ENCODE results near the gene UIMC1.

DNA sequence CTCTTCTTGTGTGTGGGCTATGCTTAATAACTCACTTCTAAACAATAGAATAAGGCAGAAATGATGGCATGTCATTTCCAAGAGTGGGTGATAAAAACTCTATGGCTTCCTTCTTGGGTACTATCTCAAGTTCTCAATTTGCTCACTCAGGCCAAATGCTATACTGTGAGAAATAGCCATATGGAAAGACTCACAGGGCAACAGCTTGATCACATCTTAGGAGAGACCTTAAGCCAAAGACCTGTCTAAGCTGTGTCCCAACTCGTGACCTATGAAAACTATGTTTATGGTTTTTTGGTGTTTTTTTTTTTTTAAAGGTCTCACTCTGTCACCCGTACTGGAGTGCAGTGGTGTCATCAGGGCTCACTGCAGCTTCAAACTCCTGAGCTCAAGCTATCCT is 2.1 kb upstream of the UIMC1 start:
- TF ChIP-seq, protein P1, sequence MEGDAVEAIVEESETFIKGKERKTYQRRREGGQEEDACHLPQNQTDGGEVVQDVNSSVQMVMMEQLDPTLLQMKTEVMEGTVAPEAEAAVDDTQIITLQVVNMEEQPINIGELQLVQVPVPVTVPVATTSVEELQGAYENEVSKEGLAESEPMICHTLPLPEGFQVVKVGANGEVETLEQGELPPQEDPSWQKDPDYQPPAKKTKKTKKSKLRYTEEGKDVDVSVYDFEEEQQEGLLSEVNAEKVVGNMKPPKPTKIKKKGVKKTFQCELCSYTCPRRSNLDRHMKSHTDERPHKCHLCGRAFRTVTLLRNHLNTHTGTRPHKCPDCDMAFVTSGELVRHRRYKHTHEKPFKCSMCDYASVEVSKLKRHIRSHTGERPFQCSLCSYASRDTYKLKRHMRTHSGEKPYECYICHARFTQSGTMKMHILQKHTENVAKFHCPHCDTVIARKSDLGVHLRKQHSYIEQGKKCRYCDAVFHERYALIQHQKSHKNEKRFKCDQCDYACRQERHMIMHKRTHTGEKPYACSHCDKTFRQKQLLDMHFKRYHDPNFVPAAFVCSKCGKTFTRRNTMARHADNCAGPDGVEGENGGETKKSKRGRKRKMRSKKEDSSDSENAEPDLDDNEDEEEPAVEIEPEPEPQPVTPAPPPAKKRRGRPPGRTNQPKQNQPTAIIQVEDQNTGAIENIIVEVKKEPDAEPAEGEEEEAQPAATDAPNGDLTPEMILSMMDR (conservative IDR thresholded peaks at IDR 0.05): no peak
- TF ChIP-seq ZFX (IDR thresholded peaks at IDR 0.05): no peak
